ENCODE data around the gene IQUB. TPM values are rescaled to one million over a fixed set of nuclear protein-coding genes. Genes with fewer than 3 reads are reported as not detected.

Gene IQUB
- total and polyA plus RNA-seq, 9 donors, result 0.35 to 11.3 (median 0.93) TPM

GRCh38 chr7:123571187-123571586, 36.8 kb upstream of the IQUB start:
- Histone ChIP-seq H3K27ac (no peak overlapping the region), H3K36me3 (no peaks in the 10 kb centered on the region), H3K4me3 (no peak overlapping the region), H3K4me1 (ENCODE audit: insufficient read depth) (no peaks in the 10 kb centered on the region), H3K27me3 (no peaks in the 10 kb centered on the region), H3K9me3 (no peaks in the 10 kb centered on the region)
- no peak for DNase-seq
- TF ChIP-seq EP300 (IDR thresholded peaks at IDR 0.05), result no peak
- no peak for TF ChIP-seq POLR2A (IDR thresholded peaks at IDR 0.05)
- no peak for TF ChIP-seq CTCF (IDR thresholded peaks at IDR 0.05)
- intact Hi-C loops (cut with DNase I), result no loop called here
- WGBS, 3 donors, result 7 to 43% (median 12%) methylated on average over 1 of the region's 1 CpG

DNA sequence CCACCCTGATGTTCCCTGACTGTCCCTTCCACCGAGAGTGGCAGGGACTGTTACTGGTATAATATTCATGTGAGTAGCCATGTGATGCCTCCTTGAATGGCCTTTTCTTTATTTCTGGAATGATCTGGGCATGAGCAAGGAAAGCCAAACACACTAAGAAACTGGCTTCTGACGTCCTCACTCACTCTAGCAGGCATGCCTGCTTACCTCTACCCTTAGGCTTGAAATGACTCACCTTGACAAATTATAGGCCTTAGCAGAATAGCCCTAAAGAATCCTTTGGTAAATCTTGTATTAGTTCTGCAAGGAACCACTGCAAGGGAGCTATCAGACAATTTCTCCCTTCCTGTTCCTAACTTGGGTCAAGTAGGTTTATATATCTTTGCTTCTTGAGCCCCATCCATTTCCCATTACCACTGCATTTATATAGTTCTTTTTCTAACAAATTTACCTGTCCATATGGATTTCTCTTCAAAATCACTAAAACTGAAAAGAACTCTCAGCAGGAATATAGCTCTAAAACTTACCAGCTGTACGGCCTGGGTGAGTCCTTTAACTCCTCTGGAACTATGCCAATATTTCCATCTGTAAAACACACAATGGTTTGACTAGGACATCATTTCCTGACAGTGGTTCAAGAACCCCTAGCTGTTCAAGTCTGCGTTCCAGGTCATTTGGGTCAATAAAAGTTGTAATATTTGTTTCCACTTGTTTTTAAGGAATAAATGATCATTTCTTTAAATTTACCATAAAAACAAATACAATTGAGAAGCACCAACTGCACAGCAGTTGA, 36.2 kb upstream of the IQUB start:
- TF ChIP-seq CTCF (IDR thresholded peaks at IDR 0.05), result no peak
- no peak for TF ChIP-seq EP300 (IDR thresholded peaks at IDR 0.05)
- no peak for TF ChIP-seq POLR2A (IDR thresholded peaks at IDR 0.05)
- H3K4me3 ChIP-seq, result no peak overlapping the region
- intact Hi-C loops (cut with DNase I), result no loop called here
- H3K4me1 ChIP-seq (ENCODE audit: insufficient read depth), result no peaks in the 10 kb centered on the region
- H3K27me3 ChIP-seq, result no peaks in the 10 kb centered on the region
- no peak for DNase-seq
- H3K36me3 ChIP-seq, result no peaks in the 10 kb centered on the region
- no peak overlapping the region for H3K27ac ChIP-seq
- WGBS, 3 donors, result 52 to 63% (median 58%) methylated on average over 4 of the region's 4 CpGs
- H3K9me3 ChIP-seq, result no peaks in the 10 kb centered on the region

GRCh38 chr7:123569352-123570010, 35.1 kb upstream of the IQUB start:
- DNase-seq, result no peak
- 22 to 30% (median 26%) methylated on average over 2 of the region's 2 CpGs for WGBS, 3 donors
- Histone ChIP-seq H3K9me3 (no peaks in the 10 kb centered on the region), H3K4me1 (ENCODE audit: insufficient read depth) (no peaks in the 10 kb centered on the region), H3K27me3 (no peaks in the 10 kb centered on the region), H3K36me3 (no peaks in the 10 kb centered on the region), H3K27ac (no peak overlapping the region), H3K4me3 (no peak overlapping the region)
- TF ChIP-seq EP300 (IDR thresholded peaks at IDR 0.05) (no peak), CTCF (IDR thresholded peaks at IDR 0.05) (no peak), POLR2A (IDR thresholded peaks at IDR 0.05) (no peak)
- intact Hi-C loops (cut with DNase I), result no loop called here

DNA sequence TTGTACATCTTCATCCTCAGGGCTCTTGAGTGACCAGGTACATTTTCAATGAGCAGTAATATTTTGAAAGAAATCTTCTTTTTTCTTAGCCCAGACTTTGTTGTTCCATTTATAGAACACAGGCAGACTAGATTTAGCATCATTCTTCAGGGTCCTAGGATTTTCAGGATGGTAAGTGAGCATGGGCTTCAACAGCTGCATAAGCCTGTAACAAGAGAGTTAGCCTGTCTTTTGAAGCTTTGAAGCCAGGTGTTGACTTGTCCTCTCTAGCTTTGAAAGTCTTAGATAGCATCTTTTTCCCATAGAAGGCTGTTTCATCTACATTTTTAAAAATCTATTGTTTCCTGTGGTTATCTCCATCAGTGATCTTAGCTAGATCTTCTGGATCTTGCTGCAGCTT, 27.7 kb upstream of the IQUB start:
- no peaks in the 10 kb centered on the region for H3K9me3 ChIP-seq
- DNase-seq, result no peak
- H3K36me3 ChIP-seq, result no peaks in the 10 kb centered on the region
- no peak for TF ChIP-seq POLR2A (IDR thresholded peaks at IDR 0.05)
- no peak for TF ChIP-seq CTCF (IDR thresholded peaks at IDR 0.05)
- no peak for TF ChIP-seq EP300 (IDR thresholded peaks at IDR 0.05)
- no peak overlapping the region for H3K4me3 ChIP-seq
- H3K27ac ChIP-seq, result no peak overlapping the region
- intact Hi-C loops (cut with DNase I), result no loop called here
- H3K4me1 ChIP-seq (ENCODE audit: insufficient read depth), result no peaks in the 10 kb centered on the region
- no peaks in the 10 kb centered on the region for H3K27me3 ChIP-seq

Data from ovary (tissue), 9 donors.